Measurements from ENCODE around the gene SAE1.

The SAE1 gene

GRCh38 chr19:47153266-47153665, 22.6 kb downstream of the SAE1 start:
- DNase-seq (no peak), ATAC-seq (ENCODE audit: insufficient read depth, low read depth) (no peak)
- H2AFZ ChIP-seq (ENCODE audit: low read depth, low read length), result no peak overlapping the region
- H3K36me3 ChIP-seq (ENCODE audit: insufficient read depth, low read length), result peaks cover 96% of the 10 kb centered on the region
- TF ChIP-seq CTCF (IDR thresholded peaks at IDR 0.05; ENCODE audit: borderline replicate concordance, extremely low read depth, low read length, poor library complexity, severe bottlenecking) (no peak), EZH2 (IDR thresholded peaks at IDR 0.05; ENCODE audit: borderline replicate concordance, low read depth, low read length, severe bottlenecking) (no peak)
- H3K4me1 ChIP-seq (ENCODE audit: insufficient read depth, low read length), result peaks cover 44% of the 10 kb centered on the region
- H3K27me3 ChIP-seq (ENCODE audit: insufficient read depth, low read length, poor library complexity), result no peaks in the 10 kb centered on the region
- H3K4me2 ChIP-seq (ENCODE audit: insufficient read depth, low read length), result no peak overlapping the region
- no peak overlapping the region for H3K4me3 ChIP-seq (ENCODE audit: low read depth in 1 of 2, low read length in 2 of 2)
- no peak overlapping the region for H3K27ac ChIP-seq (ENCODE audit: low read length)
- H3K79me2 ChIP-seq (ENCODE audit: insufficient read depth, low read length), result peaks cover 73% of the 10 kb centered on the region
- H4K20me1 ChIP-seq (ENCODE audit: insufficient read depth, low read length), result peaks cover 62% of the 10 kb centered on the region
- H3K9me3 ChIP-seq (ENCODE audit: insufficient read depth, low read length, severe bottlenecking), result no peaks in the 10 kb centered on the region
- H3K9ac ChIP-seq (ENCODE audit: low read depth, low read length), result no peak overlapping the region

- TF ChIP-seq CTCF (IDR thresholded peaks at IDR 0.05; ENCODE audit: borderline replicate concordance, extremely low read depth, low read length, poor library complexity, severe bottlenecking) (no peak), EZH2 (IDR thresholded peaks at IDR 0.05; ENCODE audit: borderline replicate concordance, low read depth, low read length, severe bottlenecking) (no peak)
- H3K27ac ChIP-seq (ENCODE audit: low read length), result no peak overlapping the region
- no peak overlapping the region for H3K4me3 ChIP-seq (ENCODE audit: low read depth in 1 of 2, low read length in 2 of 2)
- H2AFZ ChIP-seq (ENCODE audit: low read depth, low read length), result no peak overlapping the region
- H3K9me3 ChIP-seq (ENCODE audit: insufficient read depth, low read length, severe bottlenecking), result no peaks in the 10 kb centered on the region
- peaks cover 97% of the 10 kb centered on the region for H3K36me3 ChIP-seq (ENCODE audit: insufficient read depth, low read length)
- DNase-seq (no peak), ATAC-seq (ENCODE audit: insufficient read depth, low read depth) (no peak)
- H3K27me3 ChIP-seq (ENCODE audit: insufficient read depth, low read length, poor library complexity), result no peaks in the 10 kb centered on the region
- H3K4me2 ChIP-seq (ENCODE audit: insufficient read depth, low read length), result no peak overlapping the region
- H4K20me1 ChIP-seq (ENCODE audit: insufficient read depth, low read length), result peaks cover 68% of the 10 kb centered on the region
- no peak overlapping the region for H3K9ac ChIP-seq (ENCODE audit: low read depth, low read length)
- peaks cover 50% of the 10 kb centered on the region for H3K4me1 ChIP-seq (ENCODE audit: insufficient read depth, low read length)
- H3K79me2 ChIP-seq (ENCODE audit: insufficient read depth, low read length), result peaks cover 76% of the 10 kb centered on the region
Measured at GRCh38 chr19:47155148-47155547, 24.5 kb downstream of the SAE1 start.

GRCh38 chr19:47156861-47157430, 26.3 kb downstream of the SAE1 start:
- Histone ChIP-seq H3K27me3 (ENCODE audit: insufficient read depth, low read length, poor library complexity) (no peaks in the 10 kb centered on the region), H2AFZ (ENCODE audit: low read depth, low read length) (no peak overlapping the region), H3K4me1 (ENCODE audit: insufficient read depth, low read length) (peaks cover 50% of the 10 kb centered on the region), H3K36me3 (ENCODE audit: insufficient read depth, low read length) (peaks cover 92% of the 10 kb centered on the region), H3K4me3 (ENCODE audit: low read depth in 1 of 2, low read length in 2 of 2) (no peak overlapping the region), H3K27ac (ENCODE audit: low read length) (peak overlapping the region; percentile 71), H3K4me2 (ENCODE audit: insufficient read depth, low read length) (no peak overlapping the region; the same call in 1 of the 2 replicates), H3K79me2 (ENCODE audit: insufficient read depth, low read length) (peaks cover 74% of the 10 kb centered on the region), H3K9ac (ENCODE audit: low read depth, low read length) (0 out of 2 replicates have a peak overlapping the region, but pooled peaks have one; percentile 9), H4K20me1 (ENCODE audit: insufficient read depth, low read length) (peaks cover 59% of the 10 kb centered on the region), H3K9me3 (ENCODE audit: insufficient read depth, low read length, severe bottlenecking) (no peaks in the 10 kb centered on the region)
- DNase-seq, result peak; percentile 41
- peak; percentile 74 for ATAC-seq (ENCODE audit: insufficient read depth, low read depth)
- no peak for TF ChIP-seq CTCF (IDR thresholded peaks at IDR 0.05; ENCODE audit: borderline replicate concordance, extremely low read depth, low read length, poor library complexity, severe bottlenecking)
- no peak for TF ChIP-seq EZH2 (IDR thresholded peaks at IDR 0.05; ENCODE audit: borderline replicate concordance, low read depth, low read length, severe bottlenecking)

All from DND-41 (cell line).